Measurements from ENCODE around the gene KCNJ10. TPM values are rescaled to one million over a fixed set of nuclear protein-coding genes. Genes with fewer than 3 reads are reported as not detected.

Gene KCNJ10
- total RNA-seq, 2 donors from 2014 or later: not detected

- Histone ChIP-seq H3K36me3 (no peaks in the 10 kb centered on the region), H3K4me1 (replicated peaks) (no peaks in the 10 kb centered on the region), H3K27ac (no peak overlapping the region), H3K4me3 (no peak overlapping the region), H3K27me3 (replicated peaks; ENCODE audit: insufficient read depth) (no peaks in the 10 kb centered on the region), H3K9me3 (no peaks in the 10 kb centered on the region)
- no peak for TF ChIP-seq CTCF (IDR thresholded peaks at IDR 0.05)
- no peak for TF ChIP-seq POLR2AphosphoS5 (IDR thresholded peaks at IDR 0.05)
- TF ChIP-seq POLR2A (IDR thresholded peaks at IDR 0.05): no peak
- DNase-seq (ENCODE audit: low spot score): no peak
- intact Hi-C loops (cut with DNase I): no loop called here
- 40% methylated on average over 1 of the region's 6 CpGs for WGBS
Observed at GRCh38 chr1:160062230-160062532, 7.8 kb downstream of the KCNJ10 start.

- no peak overlapping the region for H3K27ac ChIP-seq
- WGBS: 40% methylated on average over 13 of the region's 15 CpGs
- H3K27me3 ChIP-seq (replicated peaks; ENCODE audit: insufficient read depth): no peaks in the 10 kb centered on the region
- intact Hi-C loops (cut with DNase I): no loop called here
- H3K4me3 ChIP-seq: no peak overlapping the region
- H3K36me3 ChIP-seq: no peaks in the 10 kb centered on the region
- no peak for TF ChIP-seq POLR2AphosphoS5 (IDR thresholded peaks at IDR 0.05)
- no peaks in the 10 kb centered on the region for H3K4me1 ChIP-seq (replicated peaks)
- H3K9me3 ChIP-seq: no peaks in the 10 kb centered on the region
- no peak for DNase-seq (ENCODE audit: low spot score)
Observed at GRCh38 chr1:160061369-160062229, 8.4 kb downstream of the KCNJ10 start.

- 45% methylated on average over 2 of the region's 2 CpGs for WGBS
- Histone ChIP-seq H3K9me3 (no peaks in the 10 kb centered on the region), H3K27ac (no peak overlapping the region), H3K27me3 (replicated peaks; ENCODE audit: insufficient read depth) (no peaks in the 10 kb centered on the region), H3K4me3 (no peak overlapping the region), H3K4me1 (replicated peaks) (no peaks in the 10 kb centered on the region), H3K36me3 (no peaks in the 10 kb centered on the region)
- TF ChIP-seq CTCF (IDR thresholded peaks at IDR 0.05) (no peak), POLR2AphosphoS5 (IDR thresholded peaks at IDR 0.05) (no peak), POLR2A (IDR thresholded peaks at IDR 0.05) (no peak)
- DNase-seq (ENCODE audit: low spot score): no peak
- intact Hi-C loops (cut with DNase I): no loop called here
Observed at GRCh38 chr1:160058087-160058486, 11.9 kb downstream of the KCNJ10 start.

- no peaks in the 10 kb centered on the region for H3K4me1 ChIP-seq (replicated peaks)
- no peaks in the 10 kb centered on the region for H3K9me3 ChIP-seq
- H3K27ac ChIP-seq: no peak overlapping the region
- TF ChIP-seq POLR2A (IDR thresholded peaks at IDR 0.05) (no peak), CTCF (IDR thresholded peaks at IDR 0.05) (no peak), POLR2AphosphoS5 (IDR thresholded peaks at IDR 0.05) (no peak)
- no peak for DNase-seq (ENCODE audit: low spot score)
- intact Hi-C loops (cut with DNase I): no loop called here
- no peak overlapping the region for H3K4me3 ChIP-seq
- H3K36me3 ChIP-seq: no peaks in the 10 kb centered on the region
- no peaks in the 10 kb centered on the region for H3K27me3 ChIP-seq (replicated peaks; ENCODE audit: insufficient read depth)
- WGBS: 71% methylated on average over 1 of the region's 1 CpG
Observed at GRCh38 chr1:160056648-160057169, 13.3 kb downstream of the KCNJ10 start.

GRCh38 chr1:160053548-160054365, 16.2 kb downstream of the KCNJ10 start:
- TF ChIP-seq POLR2A (IDR thresholded peaks at IDR 0.05) (no peak), CTCF (IDR thresholded peaks at IDR 0.05) (no peak), POLR2AphosphoS5 (IDR thresholded peaks at IDR 0.05) (no peak)
- Histone ChIP-seq H3K27me3 (replicated peaks; ENCODE audit: insufficient read depth) (no peaks in the 10 kb centered on the region), H3K4me3 (no peak overlapping the region), H3K4me1 (replicated peaks) (no peaks in the 10 kb centered on the region), H3K27ac (no peak overlapping the region), H3K36me3 (no peaks in the 10 kb centered on the region), H3K9me3 (no peaks in the 10 kb centered on the region)
- intact Hi-C loops (cut with DNase I): no loop called here
- 57% methylated on average over 7 of the region's 7 CpGs for WGBS
- DNase-seq (ENCODE audit: low spot score): no peak
